ENCODE data around the gene ZMYND15.

The ZMYND15 gene

DNA sequence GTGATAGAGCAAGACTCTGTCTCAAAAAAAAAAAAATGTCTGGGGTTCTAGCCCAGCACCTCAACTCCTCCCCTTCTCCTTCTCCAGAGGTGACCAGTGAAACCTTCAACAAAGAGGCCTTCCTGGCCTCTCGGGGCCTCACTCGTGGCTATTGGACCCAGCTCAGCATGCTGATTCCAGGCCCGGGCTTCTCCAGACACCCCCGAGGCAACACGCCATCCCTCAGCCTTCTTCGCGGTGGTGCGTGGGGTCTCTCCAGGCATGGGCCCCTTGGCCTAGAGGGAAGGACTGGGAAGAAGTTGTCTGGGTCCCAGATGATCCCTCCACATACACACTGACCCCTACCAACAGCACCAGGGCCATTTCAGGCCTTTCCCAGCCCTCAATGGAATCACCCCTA lies 3.6 kb downstream of the ZMYND15 start:
- TF ChIP-seq EZH2phosphoT487 (IDR thresholded peaks at IDR 0.05; ENCODE audit: borderline replicate concordance, low read length): no peak
- TF ChIP-seq, protein P1, sequence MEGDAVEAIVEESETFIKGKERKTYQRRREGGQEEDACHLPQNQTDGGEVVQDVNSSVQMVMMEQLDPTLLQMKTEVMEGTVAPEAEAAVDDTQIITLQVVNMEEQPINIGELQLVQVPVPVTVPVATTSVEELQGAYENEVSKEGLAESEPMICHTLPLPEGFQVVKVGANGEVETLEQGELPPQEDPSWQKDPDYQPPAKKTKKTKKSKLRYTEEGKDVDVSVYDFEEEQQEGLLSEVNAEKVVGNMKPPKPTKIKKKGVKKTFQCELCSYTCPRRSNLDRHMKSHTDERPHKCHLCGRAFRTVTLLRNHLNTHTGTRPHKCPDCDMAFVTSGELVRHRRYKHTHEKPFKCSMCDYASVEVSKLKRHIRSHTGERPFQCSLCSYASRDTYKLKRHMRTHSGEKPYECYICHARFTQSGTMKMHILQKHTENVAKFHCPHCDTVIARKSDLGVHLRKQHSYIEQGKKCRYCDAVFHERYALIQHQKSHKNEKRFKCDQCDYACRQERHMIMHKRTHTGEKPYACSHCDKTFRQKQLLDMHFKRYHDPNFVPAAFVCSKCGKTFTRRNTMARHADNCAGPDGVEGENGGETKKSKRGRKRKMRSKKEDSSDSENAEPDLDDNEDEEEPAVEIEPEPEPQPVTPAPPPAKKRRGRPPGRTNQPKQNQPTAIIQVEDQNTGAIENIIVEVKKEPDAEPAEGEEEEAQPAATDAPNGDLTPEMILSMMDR (IDR thresholded peaks at IDR 0.05; ENCODE audit: low read depth, low read length, poor library complexity, severe bottlenecking): no peak
- Histone ChIP-seq H3K36me3 (ENCODE audit: control insufficient read depth, low read length) (no peaks in the 10 kb centered on the region), H3K9me2 (replicated peaks; ENCODE audit: control insufficient read depth, low read length) (no peaks in the 10 kb centered on the region), H3K4me3 (ENCODE audit: low read length) (no peak overlapping the region), H3K79me2 (ENCODE audit: control insufficient read depth, low read length) (no peaks in the 10 kb centered on the region), H3F3A (ENCODE audit: control insufficient read depth, insufficient read depth) (no peaks in the 10 kb centered on the region), H4K20me1 (ENCODE audit: control insufficient read depth, insufficient read depth, low read depth, low read length) (no peaks in the 10 kb centered on the region; the same call in 1 of the 2 replicates), H3K9me3 (ENCODE audit: control insufficient read depth, insufficient read depth, low read length) (no peaks in the 10 kb centered on the region), H3K4me2 (ENCODE audit: low read length) (no peak overlapping the region), H3K27me3 (ENCODE audit: control insufficient read depth, low read length) (peaks cover 38% of the 10 kb centered on the region), H3K4me1 (ENCODE audit: control insufficient read depth, low read length) (peaks cover 26% of the 10 kb centered on the region), H3K27ac (ENCODE audit: low read depth, low read length) (no peak overlapping the region)

DNA sequence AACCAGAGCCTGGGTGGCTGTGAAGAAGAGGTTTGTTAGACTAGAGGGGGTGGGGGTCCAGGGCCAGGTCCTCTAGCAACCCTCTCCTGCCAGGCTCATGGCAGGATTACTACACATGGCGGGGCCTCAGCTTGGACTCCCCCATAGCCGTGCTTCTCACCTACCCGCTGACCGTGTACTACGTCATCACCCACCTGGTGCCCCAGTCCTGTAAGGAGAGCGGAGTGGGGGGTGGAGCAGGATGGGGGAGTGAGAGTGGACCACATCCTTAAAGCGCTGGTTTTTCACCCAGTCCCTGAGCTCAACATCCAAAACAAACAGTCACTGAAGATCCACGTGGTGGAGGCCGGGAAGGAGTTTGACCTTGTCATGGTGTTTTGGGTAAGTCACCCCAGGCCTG lies 4.3 kb downstream of the ZMYND15 start:
- peaks cover 24% of the 10 kb centered on the region for H3K4me1 ChIP-seq (ENCODE audit: control insufficient read depth, low read length)
- H3K4me3 ChIP-seq (ENCODE audit: low read length): no peak overlapping the region
- no peaks in the 10 kb centered on the region for H3K9me3 ChIP-seq (ENCODE audit: control insufficient read depth, insufficient read depth, low read length)
- H3F3A ChIP-seq (ENCODE audit: control insufficient read depth, insufficient read depth): no peaks in the 10 kb centered on the region
- peaks cover 36% of the 10 kb centered on the region for H3K27me3 ChIP-seq (ENCODE audit: control insufficient read depth, low read length)
- H3K9me2 ChIP-seq (replicated peaks; ENCODE audit: control insufficient read depth, low read length): no peaks in the 10 kb centered on the region
- H3K27ac ChIP-seq (ENCODE audit: low read depth, low read length): no peak overlapping the region
- no peaks in the 10 kb centered on the region for H3K36me3 ChIP-seq (ENCODE audit: control insufficient read depth, low read length)
- no peaks in the 10 kb centered on the region; the same call in 1 of the 2 replicates for H4K20me1 ChIP-seq (ENCODE audit: control insufficient read depth, insufficient read depth, low read depth, low read length)
- no peak overlapping the region for H3K4me2 ChIP-seq (ENCODE audit: low read length)
- TF ChIP-seq, protein P1 (IDR thresholded peaks at IDR 0.05; ENCODE audit: low read depth, low read length, poor library complexity, severe bottlenecking): no peak
- no peak for TF ChIP-seq EZH2phosphoT487 (IDR thresholded peaks at IDR 0.05; ENCODE audit: borderline replicate concordance, low read length)
- H3K79me2 ChIP-seq (ENCODE audit: control insufficient read depth, low read length): no peaks in the 10 kb centered on the region

GRCh38 chr17:4744999-4745969 lies 5.7 kb downstream of the ZMYND15 start:
- no peaks in the 10 kb centered on the region; the same call in 1 of the 2 replicates for H4K20me1 ChIP-seq (ENCODE audit: control insufficient read depth, insufficient read depth, low read depth, low read length)
- peaks cover 13% of the 10 kb centered on the region for H3K4me1 ChIP-seq (ENCODE audit: control insufficient read depth, low read length)
- H3K79me2 ChIP-seq (ENCODE audit: control insufficient read depth, low read length): no peaks in the 10 kb centered on the region
- no peaks in the 10 kb centered on the region for H3K9me3 ChIP-seq (ENCODE audit: control insufficient read depth, insufficient read depth, low read length)
- no peak overlapping the region for H3K4me3 ChIP-seq (ENCODE audit: low read length)
- H3K27ac ChIP-seq (ENCODE audit: low read depth, low read length): no peak overlapping the region
- TF ChIP-seq, protein P1 (IDR thresholded peaks at IDR 0.05; ENCODE audit: low read depth, low read length, poor library complexity, severe bottlenecking): no peak
- TF ChIP-seq EZH2phosphoT487 (IDR thresholded peaks at IDR 0.05; ENCODE audit: borderline replicate concordance, low read length): no peak
- H3K36me3 ChIP-seq (ENCODE audit: control insufficient read depth, low read length): no peaks in the 10 kb centered on the region
- H3K27me3 ChIP-seq (ENCODE audit: control insufficient read depth, low read length): peaks cover 23% of the 10 kb centered on the region
- H3K4me2 ChIP-seq (ENCODE audit: low read length): no peak overlapping the region
- no peaks in the 10 kb centered on the region for H3F3A ChIP-seq (ENCODE audit: control insufficient read depth, insufficient read depth)
- no peaks in the 10 kb centered on the region for H3K9me2 ChIP-seq (replicated peaks; ENCODE audit: control insufficient read depth, low read length)

Measured in DOHH2 (cell line).